GM18907 (cell line): ENCODE data around the gene KCNE4.

Experiments used
- ATAC-seq: cut with Tn5 transposase; IDR thresholded peaks from one replicate; pipeline ENCODE4 v1.9.1; 2021; ENCODE audit warnings: mild to moderate bottlenecking, moderate library complexity; ENCODE audit not compliant: unreplicated experiment

Gene KCNE4

GRCh38 chr2:223051693-223052289 lies at the start of gene KCNE4:
TSS of gene KCNE4 (plus strand) at chr2:223052190. CDS start at chr2:223052831, 641 bp downstream.
- no peak for ATAC-seq

GRCh38 chr2:223003191-223003590 lies 48.8 kb upstream of the KCNE4 start:
- no peak for ATAC-seq

GRCh38 chr2:223005496-223005895 lies 46.5 kb upstream of the KCNE4 start:
- no peak for ATAC-seq

- ATAC-seq, result no peak
These were observed 44.5 kb upstream of the KCNE4 start for GRCh38 chr2:223007531-223007930.

GRCh38 chr2:223008162-223008561 lies 43.8 kb upstream of the KCNE4 start:
- no peak for ATAC-seq

GRCh38 chr2:223008956-223009355 lies 43.0 kb upstream of the KCNE4 start:
- ATAC-seq, result no peak

GRCh38 chr2:223010641-223011040 lies 41.3 kb upstream of the KCNE4 start:
- ATAC-seq, result no peak

- ATAC-seq, result no peak
These were observed 39.7 kb upstream of the KCNE4 start for GRCh38 chr2:223012291-223012690.

- no peak for ATAC-seq
These were observed 32.5 kb upstream of the KCNE4 start for GRCh38 chr2:223019390-223019930.

GRCh38 chr2:223019987-223020717 lies 31.8 kb upstream of the KCNE4 start:
- ATAC-seq, result no peak

GRCh38 chr2:223020971-223021675 lies 30.9 kb upstream of the KCNE4 start:
- ATAC-seq, result no peak

GRCh38 chr2:223026357-223027110 lies 25.5 kb upstream of the KCNE4 start:
- ATAC-seq, result no peak

- ATAC-seq, result no peak
These were observed 24.5 kb upstream of the KCNE4 start for GRCh38 chr2:223027442-223027841.

GRCh38 chr2:223029287-223029686 lies 22.7 kb upstream of the KCNE4 start:
- no peak for ATAC-seq

- no peak for ATAC-seq
These were observed 19.5 kb upstream of the KCNE4 start for GRCh38 chr2:223032187-223033142.

- no peak for ATAC-seq
These were observed 17.6 kb upstream of the KCNE4 start for GRCh38 chr2:223034221-223034975.

- no peak for ATAC-seq
These were observed 15.1 kb upstream of the KCNE4 start for GRCh38 chr2:223036790-223037444.

- ATAC-seq, result no peak
These were observed 14.6 kb upstream of the KCNE4 start for GRCh38 chr2:223037445-223037800.

- no peak for ATAC-seq
These were observed 12.4 kb upstream of the KCNE4 start for GRCh38 chr2:223039618-223040017.
